ENCODE measurements around the gene BAZ1A. TPM values are rescaled to one million over a fixed set of nuclear protein-coding genes. Genes with fewer than 3 reads are reported as not detected.

BAZ1A gene
- total and polyA plus RNA-seq, 9 of the 15 experiments (the other 6 are each of a cell fraction or from before 2014, with no cell fraction given): 22.0 to 71.2 (median 39.1) TPM

- Histone ChIP-seq H3K36me3 (ENCODE audit: control insufficient read depth, insufficient read depth, low read length) (peaks cover 15% of the 10 kb centered on the region), H3K4me1 (replicated peaks in 1 of 2; ENCODE audit: control insufficient read depth in 2 of 2, insufficient read depth in 2 of 2, low read length in 2 of 2) (peaks cover 5 to 19% of the 10 kb centered on the region in 2 experiments; a peak in 4 of 5 replicates), H3K9me1 (ENCODE audit: control insufficient read depth, insufficient read depth, low read length) (no peaks in the 10 kb centered on the region), H3K9me3 (replicated peaks; ENCODE audit: control insufficient read depth, insufficient read depth, low read depth, low read length) (no peaks in the 10 kb centered on the region), H3K4me2 (ENCODE audit: insufficient read depth, low read length) (no peak overlapping the region), H3K4me3 (no peak overlapping the region), H2AFZ (ENCODE audit: low read depth, low read length) (no peak overlapping the region), H3K9ac (ENCODE audit: insufficient read depth in 1 of 2, low read depth in 2 of 2, low read length in 2 of 2) (no peak overlapping the region), H3K27me3 (ENCODE audit: control insufficient read depth in 2 of 2, insufficient read depth in 2 of 2, low read length in 2 of 2) (no peaks in the 10 kb centered on the region), H4K20me1 (replicated peaks; ENCODE audit: control insufficient read depth, insufficient read depth, low read length) (no peaks in the 10 kb centered on the region), H3K79me2 (ENCODE audit: control insufficient read depth, insufficient read depth, low read length) (peaks cover 21% of the 10 kb centered on the region), H3K27ac (ENCODE audit: extremely low read depth, low read depth, low read length) (no peak overlapping the region)
- WGBS (ENCODE audit: insufficient coverage, low coverage, missing lambda C conversion rate): 33% methylated on average over 3 of the region's 3 CpGs
- FAIRE-seq (no peak), ATAC-seq (no peak), DNase-seq (ENCODE audit: extremely low read depth in 1 of 4, low spot score in 3 of 4) (peak in 1 of 4 experiments; percentile 44)
- POLR2A ChIA-PET: interaction anchor here (0.7 kb wide), 1 partner anchor 18 kb away, joined by 3 read pairs; no protein-coding TSS in a partner anchor
- no TSS peak for BruUV-seq (replicated peaks)
- in situ Hi-C loops (cut with MboI) (no loop called here), intact Hi-C loops (cut with micrococcal nuclease) (no loop called here)
- CTCF ChIA-PET (ENCODE audit: low intra/inter-chr PET ratio): no interaction called here
- TF ChIP-seq NFIC (IDR thresholded peaks at IDR 0.05) (peak; percentile 63), ZNF24 (IDR thresholded peaks at IDR 0.05) (no peak), MEF2A (IDR thresholded peaks at IDR 0.05; ENCODE audit: control insufficient read depth, low read depth, low read length) (peak; percentile 68; the same call in 1 of the 2 replicates), HDAC1 (IDR thresholded peaks at IDR 0.05) (no peak), MEF2D (tag; conservative IDR thresholded peaks at IDR 0.05; ENCODE audit: low read depth) (0 out of 2 replicates have a peak, but pooled peaks have one; percentile 60)
Measured at GRCh38 chr14:34711169-34711568, 164.0 kb downstream of the BAZ1A start.

- ChIA-PET POLR2A (interaction anchor here (0.7 to 2.2 kb wide), 2 partner anchors 10 to 18 kb away, joined by 3 to 9 read pairs; no protein-coding TSS in a partner anchor), CTCF (ENCODE audit: low intra/inter-chr PET ratio) (no interaction called here)
- H3K4me2 ChIP-seq (ENCODE audit: insufficient read depth, low read length): no peak overlapping the region
- H3K9me1 ChIP-seq (ENCODE audit: control insufficient read depth, insufficient read depth, low read length): no peaks in the 10 kb centered on the region
- peaks cover 15% of the 10 kb centered on the region for H3K36me3 ChIP-seq (ENCODE audit: control insufficient read depth, insufficient read depth, low read length)
- H3K9me3 ChIP-seq (replicated peaks; ENCODE audit: control insufficient read depth, insufficient read depth, low read depth, low read length): no peaks in the 10 kb centered on the region
- FAIRE-seq (no peak), DNase-seq (ENCODE audit: extremely low read depth in 1 of 4, low spot score in 3 of 4) (no peak), ATAC-seq (no peak)
- H2AFZ ChIP-seq (ENCODE audit: low read depth, low read length): no peak overlapping the region
- peaks cover 5 to 19% of the 10 kb centered on the region in 2 experiments; a peak in 4 of 5 replicates for H3K4me1 ChIP-seq (replicated peaks in 1 of 2; ENCODE audit: control insufficient read depth in 2 of 2, insufficient read depth in 2 of 2, low read length in 2 of 2)
- no peak overlapping the region for H3K4me3 ChIP-seq
- WGBS (ENCODE audit: insufficient coverage, low coverage, missing lambda C conversion rate): 17% methylated on average over 2 of the region's 2 CpGs
- in situ Hi-C loops (cut with MboI): no loop called here
- peaks cover 21% of the 10 kb centered on the region for H3K79me2 ChIP-seq (ENCODE audit: control insufficient read depth, insufficient read depth, low read length)
- H3K27me3 ChIP-seq (ENCODE audit: control insufficient read depth in 2 of 2, insufficient read depth in 2 of 2, low read length in 2 of 2): no peaks in the 10 kb centered on the region
- no peak overlapping the region for H3K27ac ChIP-seq (ENCODE audit: extremely low read depth, low read depth, low read length)
- no peak overlapping the region for H3K9ac ChIP-seq (ENCODE audit: insufficient read depth in 1 of 2, low read depth in 2 of 2, low read length in 2 of 2)
- H4K20me1 ChIP-seq (replicated peaks; ENCODE audit: control insufficient read depth, insufficient read depth, low read length): no peaks in the 10 kb centered on the region
- no TSS peak for BruUV-seq (replicated peaks)
- intact Hi-C loops (cut with micrococcal nuclease): no loop called here
- TF ChIP-seq TSC22D4 (tag; IDR thresholded peaks at IDR 0.05): no peak
- TF ChIP-seq PRDM10 (IDR thresholded peaks at IDR 0.05; ENCODE audit: partially characterized antibody): no peak
- TF ChIP-seq PCBP1 (IDR thresholded peaks at IDR 0.05; ENCODE audit: low read depth, low read length, poor library complexity, severe bottlenecking): no peak
- TF ChIP-seq NR1H2 (CRISPR knock-in tag; IDR thresholded peaks at IDR 0.05): no peak
- TF ChIP-seq SNRNP70 (optimal IDR thresholded peaks at IDR 0.05; ENCODE audit: low read depth, low read length): no peak
- no peak for TF ChIP-seq ZNF79 (CRISPR knock-in tag; IDR thresholded peaks at IDR 0.05; ENCODE audit: low read depth)
Measured at GRCh38 chr14:34710744-34711143, 164.4 kb downstream of the BAZ1A start.
